B cell (primary cell): Measurements from ENCODE around the gene TTC38. TPM values are rescaled to one million over a fixed set of nuclear protein-coding genes. Genes with fewer than 3 reads are reported as not detected.

ENCODE experiments used
- ATAC-seq: fragments of 200-7000 bp; cut with Tn5 transposase; one replicate; pipeline ENCODE4 v1.10.0; 2021; ENCODE audit warnings: low read depth, mild to moderate bottlenecking, moderate number of reproducible peaks, moderate library complexity
- CTCF ChIA-PET: fragments of 350-600 bp; sonication (Branson Sonifier 250); formaldehyde crosslinking; loops from one replicate; lab custom pipeline; 2021; ENCODE audit warnings: antibody characterized with exemption, inconsistent platforms; lab: Charles Lee
- POLR2A ChIA-PET: fragments of 350-600 bp; sonication (Branson Sonifier 250); formaldehyde crosslinking; loops from one replicate; lab custom pipeline; 2021; ENCODE audit warnings: antibody characterized with exemption; lab: Charles Lee
- DNase-seq: peaks from one replicate; pipeline ENCODE4 v3.0.0; 2013
- H2AFZ ChIP-seq: 2 replicates; pipeline ENCODE4 v1.6.1; 2012; ENCODE audit warnings: mild to moderate bottlenecking, low read depth, low read length; ENCODE audit not compliant: insufficient read depth, poor library complexity, severe bottlenecking
- H3K27ac ChIP-seq, 2 donors: 1 replicate in 1 of 2; 2 replicates in 1 of 2; pipeline ENCODE4 v1.5.1; 2012 to 2013; ENCODE audit warnings: low read length in 2 of 2, mild to moderate bottlenecking in 2 of 2, moderate library complexity in 1 of 2
- H3K27me3 ChIP-seq, 4 experiments: fragments of 200-600 bp in 1 of 4; sonication (generic) in 1 of 4; replicated peaks in 1 of 4; 1 replicate in 2 of 4; 2 replicates in 2 of 4; pipeline versions ENCODE4 v1.6.1 to v1.7.0; 2013 to 2016; ENCODE audit warnings: low read length in 3 of 4, mild to moderate bottlenecking in 2 of 4, mixed read lengths in 1 of 4, moderate library complexity in 1 of 4; ENCODE audit not compliant: insufficient read depth in 4 of 4, control insufficient read depth in 3 of 4; ENCODE audit errors: control extremely low read depth in 1 of 4
- H3K36me3 ChIP-seq, 2 experiments: replicated peaks in 1 of 2; 1 replicate in 1 of 2; 2 replicates in 1 of 2; pipeline versions ENCODE4 v1.6.1 to v1.7.1; 2013; ENCODE audit warnings: low read length in 1 of 2; ENCODE audit not compliant: insufficient read depth in 2 of 2, control insufficient read depth in 1 of 2; ENCODE audit errors: control extremely low read depth in 1 of 2, extremely low read depth in 1 of 2
- H3K4me1 ChIP-seq, 2 donors: fragments of 200-600 bp in 1 of 2; sonication (generic) in 1 of 2; 1 replicate in 1 of 2; 2 replicates in 1 of 2; pipeline versions ENCODE4 v1.5.1 to v1.6.1; 2013 to 2017; ENCODE audit warnings: low read length in 2 of 2; ENCODE audit not compliant: control insufficient read depth in 2 of 2, insufficient read depth in 2 of 2
- H3K4me2 ChIP-seq: replicated peaks from 2 replicates; pipeline ENCODE3; 2012; ENCODE audit warnings: mild to moderate bottlenecking, low read depth, low read length; ENCODE audit not compliant: poor library complexity, severe bottlenecking
- H3K4me3 ChIP-seq, 5 experiments: fragments of 200-600 bp in 1 of 5; sonication (generic) in 1 of 5; 1 replicate in 3 of 5; 2 replicates in 2 of 5; pipeline versions ENCODE4 v1.5.1 to v1.7.0; 2011 to 2016; ENCODE audit warnings: low read length in 4 of 5, mild to moderate bottlenecking in 4 of 5, low read depth in 2 of 5, control low read depth in 1 of 5, moderate library complexity in 1 of 5; ENCODE audit not compliant: insufficient read depth in 1 of 5; ENCODE audit errors: control extremely low read depth in 1 of 5, extremely low read depth in 1 of 5
- H3K79me2 ChIP-seq: fragments of 200-600 bp; sonication (generic); one replicate; pipeline ENCODE4 v1.6.0; 2016; ENCODE audit warnings: low read length; ENCODE audit not compliant: control insufficient read depth, insufficient read depth
- H3K9ac ChIP-seq: fragments of 200-600 bp; sonication (generic); 2 replicates; pipeline ENCODE4 v1.6.1; 2017; ENCODE audit warnings: mild to moderate bottlenecking, low read length, moderate library complexity
- H3K9me3 ChIP-seq, 3 donors: one replicate each; pipeline versions ENCODE4 v1.6.1 to v1.7.1; 2013; ENCODE audit warnings: low read length in 2 of 3; ENCODE audit not compliant: control insufficient read depth in 2 of 3, insufficient read depth in 1 of 3; ENCODE audit errors: control extremely low read depth in 1 of 3
- H4K20me1 ChIP-seq: 2 replicates; pipeline ENCODE4 v1.6.0; 2012; ENCODE audit warnings: mild to moderate bottlenecking, low read length; ENCODE audit not compliant: insufficient read depth, control insufficient read depth, poor library complexity, severe bottlenecking
- H3K27ac Mint-ChIP-seq: one replicate; pipeline ENCODE4 v1.8.0; 2021; ENCODE audit warnings: mixed read lengths
- H3K27me3 Mint-ChIP-seq: one replicate; pipeline ENCODE4 v1.8.0; 2021; ENCODE audit warnings: mixed read lengths
- H3K4me1 Mint-ChIP-seq: one replicate; pipeline ENCODE4 v1.8.0; 2021; ENCODE audit warnings: mixed read lengths
- H3K4me3 Mint-ChIP-seq: one replicate; pipeline ENCODE4 v1.8.0; 2021; ENCODE audit warnings: mixed read lengths
- H3K9me3 Mint-ChIP-seq: one replicate; pipeline ENCODE4 v1.8.0; 2022; ENCODE audit warnings: mixed read lengths; ENCODE audit not compliant: insufficient read depth
- EZH2 ChIP-seq: IDR thresholded peaks from 2 replicates; pipeline ENCODE4 v1.6.1; 2012; ENCODE audit warnings: borderline replicate concordance, low read depth, mild to moderate bottlenecking, moderate library complexity, low read length; ENCODE audit not compliant: insufficient read depth, poor library complexity, severe bottlenecking
- WGBS: methylation state at CpG from one replicate; pipeline ENCODE4 v1.1.5; 2013; ENCODE audit warnings: missing lambda C conversion rate; ENCODE audit not compliant: insufficient coverage; 5-methylcytosine and 5-hydroxymethylcytosine counted together
- intact Hi-C: fragments of 100-400 bp; cut with micrococcal nuclease; formaldehyde crosslinking; loops from one replicate; pipeline ENCODE4 v1.10.0; 2022
- polyA plus RNA-seq: library from polyadenylated mRNA; depleted of rRNA; stranded (reverse); fragments of >200 nt; gene quantifications from 2 replicates; pipeline ENCODE4 v1.2.3, GENCODE V29; 2012
- total RNA-seq, 2 donors: library from RNA; stranded (reverse); fragments of 120-200 nt in 1 of 2; gene quantifications; 1 replicate in 1 of 2; 2 replicates in 1 of 2; pipeline versions ENCODE4 v1.2.3 to v1.2.4, GENCODE V29; 2013 to 2022
- TF ChIP-seq, protein P1 (sequence below): fragments of 200-600 bp; IDR thresholded peaks from one replicate; pipeline ENCODE4 v1.8.0; 2022; ENCODE audit warnings: antibody characterized with exemption, mild to moderate bottlenecking

Gene TTC38
- total and polyA plus RNA-seq, 2 donors (not counting 1 experiment from before 2014, with no cell fraction given), result 10.8 to 13.3 TPM

GRCh38 chr22:46269564-46269963 lies 1.8 kb downstream of the TTC38 start:
- 99% methylated on average over 10 of the region's 11 CpGs for WGBS
- no peak overlapping the region for H2AFZ ChIP-seq
- no peak for DNase-seq
- H3K9me3 ChIP-seq, result peaks cover 0 to 7% (median 0%) of the 10 kb centered on the region in 3 donors
- intact Hi-C loops, result no loop called here
- peaks cover 13% of the 10 kb centered on the region for H3K27me3 Mint-ChIP-seq
- CTCF ChIA-PET, result interaction anchor here (0.5 to 1.2 kb wide), 3 partner anchors 27 to 263 kb away, joined by 3 to 5 read pairs (median 4); no protein-coding TSS in a partner anchor
- no peaks in the 10 kb centered on the region for H4K20me1 ChIP-seq
- H3K4me1 ChIP-seq, result peaks cover 4 to 8% of the 10 kb centered on the region in 2 donors
- H3K4me3 ChIP-seq, result no peak overlapping the region
- H3K9ac ChIP-seq, result no peak overlapping the region
- no peak for ATAC-seq
- no peak overlapping the region for H3K27ac ChIP-seq
- TF ChIP-seq, protein P1, sequence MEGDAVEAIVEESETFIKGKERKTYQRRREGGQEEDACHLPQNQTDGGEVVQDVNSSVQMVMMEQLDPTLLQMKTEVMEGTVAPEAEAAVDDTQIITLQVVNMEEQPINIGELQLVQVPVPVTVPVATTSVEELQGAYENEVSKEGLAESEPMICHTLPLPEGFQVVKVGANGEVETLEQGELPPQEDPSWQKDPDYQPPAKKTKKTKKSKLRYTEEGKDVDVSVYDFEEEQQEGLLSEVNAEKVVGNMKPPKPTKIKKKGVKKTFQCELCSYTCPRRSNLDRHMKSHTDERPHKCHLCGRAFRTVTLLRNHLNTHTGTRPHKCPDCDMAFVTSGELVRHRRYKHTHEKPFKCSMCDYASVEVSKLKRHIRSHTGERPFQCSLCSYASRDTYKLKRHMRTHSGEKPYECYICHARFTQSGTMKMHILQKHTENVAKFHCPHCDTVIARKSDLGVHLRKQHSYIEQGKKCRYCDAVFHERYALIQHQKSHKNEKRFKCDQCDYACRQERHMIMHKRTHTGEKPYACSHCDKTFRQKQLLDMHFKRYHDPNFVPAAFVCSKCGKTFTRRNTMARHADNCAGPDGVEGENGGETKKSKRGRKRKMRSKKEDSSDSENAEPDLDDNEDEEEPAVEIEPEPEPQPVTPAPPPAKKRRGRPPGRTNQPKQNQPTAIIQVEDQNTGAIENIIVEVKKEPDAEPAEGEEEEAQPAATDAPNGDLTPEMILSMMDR, result no peak
- TF ChIP-seq EZH2, result no peak
- H3K4me3 Mint-ChIP-seq, result peak overlapping the region; percentile 77
- no peak overlapping the region for H3K27ac Mint-ChIP-seq
- no peaks in the 10 kb centered on the region for H3K9me3 Mint-ChIP-seq
- POLR2A ChIA-PET, result no interaction called here
- H3K4me2 ChIP-seq, result no peak overlapping the region
- peaks cover 0 to 3% of the 10 kb centered on the region in 2 experiments for H3K36me3 ChIP-seq
- H3K4me1 Mint-ChIP-seq, result peaks cover 10% of the 10 kb centered on the region
- H3K79me2 ChIP-seq, result no peaks in the 10 kb centered on the region
- H3K27me3 ChIP-seq, result peaks cover 0 to 8% (median 4%) of the 10 kb centered on the region in 4 experiments

GRCh38 chr22:46272196-46272595 lies 4.4 kb downstream of the TTC38 start:
- Histone ChIP-seq H3K79me2 (no peaks in the 10 kb centered on the region), H3K4me2 (no peak overlapping the region), H3K27me3 (no peaks in the 10 kb centered on the region), H3K36me3 (peaks cover 0 to 15% of the 10 kb centered on the region in 2 experiments), H3K27ac (no peak overlapping the region), H4K20me1 (no peaks in the 10 kb centered on the region), H2AFZ (no peak overlapping the region), H3K9me3 (no peaks in the 10 kb centered on the region), H3K9ac (no peak overlapping the region), H3K4me1 (peaks cover 4 to 8% of the 10 kb centered on the region in 2 donors), H3K4me3 (no peak overlapping the region)
- intact Hi-C loops, result no loop called here
- DNase-seq (no peak), ATAC-seq (no peak)
- no peaks in the 10 kb centered on the region for H3K27me3 Mint-ChIP-seq
- WGBS, result 91% methylated on average over 5 of the region's 8 CpGs
- H3K9me3 Mint-ChIP-seq, result no peaks in the 10 kb centered on the region
- CTCF ChIA-PET, result no interaction called here
- H3K4me3 Mint-ChIP-seq, result no peak overlapping the region
- peaks cover 8% of the 10 kb centered on the region for H3K4me1 Mint-ChIP-seq
- no peak overlapping the region for H3K27ac Mint-ChIP-seq
- no peak for TF ChIP-seq EZH2
- TF ChIP-seq, protein P1, result no peak
- POLR2A ChIA-PET, result no interaction called here
